HL-60 (cell line): ENCODE data around the gene HYAL1.

ENCODE experiments used
- TF ChIP-seq, protein P1 (sequence below): IDR thresholded peaks from one replicate; pipeline ENCODE4 v1.5.1; 2011; ENCODE audit warnings: low read length, control low read depth, inconsistent platforms; ENCODE audit not compliant: insufficient read depth
- TF ChIP-seq, protein P2 (sequence below): IDR thresholded peaks from 2 replicates; pipeline ENCODE4 v1.6.1; 2012; ENCODE audit warnings: low read depth; ENCODE audit not compliant: insufficient replicate concordance

DNA sequence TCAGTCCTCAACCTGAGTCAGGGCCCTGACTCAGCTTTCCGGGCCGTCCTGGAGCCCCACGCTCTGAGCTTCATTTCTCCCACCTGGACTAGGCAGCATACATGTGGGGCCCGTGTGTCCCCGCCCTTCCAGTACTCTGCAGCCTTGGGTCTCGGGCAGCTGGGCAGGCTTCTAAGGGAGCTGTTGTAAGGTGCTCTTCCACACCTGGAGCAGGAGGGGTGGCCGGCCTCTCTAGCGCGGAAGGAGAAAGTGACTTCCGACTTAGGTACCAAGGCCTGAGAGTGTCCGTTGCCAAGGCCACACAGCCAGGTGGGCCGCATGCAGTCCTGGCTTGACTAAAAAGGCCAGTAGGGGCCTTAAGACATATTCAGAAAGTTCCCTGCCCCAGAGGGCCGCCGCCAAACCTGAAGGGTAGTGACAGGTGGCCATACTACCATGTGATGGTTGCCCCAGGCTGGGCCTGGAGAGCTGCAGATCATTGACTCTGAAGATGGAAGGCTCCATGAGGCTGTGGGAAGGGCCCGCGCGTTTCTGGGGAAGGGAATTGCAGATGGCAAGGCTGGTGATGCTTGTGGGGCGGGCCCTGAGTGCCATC lies 43.8 kb downstream of the HYAL1 start:
- TF ChIP-seq, protein P1, sequence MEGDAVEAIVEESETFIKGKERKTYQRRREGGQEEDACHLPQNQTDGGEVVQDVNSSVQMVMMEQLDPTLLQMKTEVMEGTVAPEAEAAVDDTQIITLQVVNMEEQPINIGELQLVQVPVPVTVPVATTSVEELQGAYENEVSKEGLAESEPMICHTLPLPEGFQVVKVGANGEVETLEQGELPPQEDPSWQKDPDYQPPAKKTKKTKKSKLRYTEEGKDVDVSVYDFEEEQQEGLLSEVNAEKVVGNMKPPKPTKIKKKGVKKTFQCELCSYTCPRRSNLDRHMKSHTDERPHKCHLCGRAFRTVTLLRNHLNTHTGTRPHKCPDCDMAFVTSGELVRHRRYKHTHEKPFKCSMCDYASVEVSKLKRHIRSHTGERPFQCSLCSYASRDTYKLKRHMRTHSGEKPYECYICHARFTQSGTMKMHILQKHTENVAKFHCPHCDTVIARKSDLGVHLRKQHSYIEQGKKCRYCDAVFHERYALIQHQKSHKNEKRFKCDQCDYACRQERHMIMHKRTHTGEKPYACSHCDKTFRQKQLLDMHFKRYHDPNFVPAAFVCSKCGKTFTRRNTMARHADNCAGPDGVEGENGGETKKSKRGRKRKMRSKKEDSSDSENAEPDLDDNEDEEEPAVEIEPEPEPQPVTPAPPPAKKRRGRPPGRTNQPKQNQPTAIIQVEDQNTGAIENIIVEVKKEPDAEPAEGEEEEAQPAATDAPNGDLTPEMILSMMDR: no peak
- TF ChIP-seq, protein P2, sequence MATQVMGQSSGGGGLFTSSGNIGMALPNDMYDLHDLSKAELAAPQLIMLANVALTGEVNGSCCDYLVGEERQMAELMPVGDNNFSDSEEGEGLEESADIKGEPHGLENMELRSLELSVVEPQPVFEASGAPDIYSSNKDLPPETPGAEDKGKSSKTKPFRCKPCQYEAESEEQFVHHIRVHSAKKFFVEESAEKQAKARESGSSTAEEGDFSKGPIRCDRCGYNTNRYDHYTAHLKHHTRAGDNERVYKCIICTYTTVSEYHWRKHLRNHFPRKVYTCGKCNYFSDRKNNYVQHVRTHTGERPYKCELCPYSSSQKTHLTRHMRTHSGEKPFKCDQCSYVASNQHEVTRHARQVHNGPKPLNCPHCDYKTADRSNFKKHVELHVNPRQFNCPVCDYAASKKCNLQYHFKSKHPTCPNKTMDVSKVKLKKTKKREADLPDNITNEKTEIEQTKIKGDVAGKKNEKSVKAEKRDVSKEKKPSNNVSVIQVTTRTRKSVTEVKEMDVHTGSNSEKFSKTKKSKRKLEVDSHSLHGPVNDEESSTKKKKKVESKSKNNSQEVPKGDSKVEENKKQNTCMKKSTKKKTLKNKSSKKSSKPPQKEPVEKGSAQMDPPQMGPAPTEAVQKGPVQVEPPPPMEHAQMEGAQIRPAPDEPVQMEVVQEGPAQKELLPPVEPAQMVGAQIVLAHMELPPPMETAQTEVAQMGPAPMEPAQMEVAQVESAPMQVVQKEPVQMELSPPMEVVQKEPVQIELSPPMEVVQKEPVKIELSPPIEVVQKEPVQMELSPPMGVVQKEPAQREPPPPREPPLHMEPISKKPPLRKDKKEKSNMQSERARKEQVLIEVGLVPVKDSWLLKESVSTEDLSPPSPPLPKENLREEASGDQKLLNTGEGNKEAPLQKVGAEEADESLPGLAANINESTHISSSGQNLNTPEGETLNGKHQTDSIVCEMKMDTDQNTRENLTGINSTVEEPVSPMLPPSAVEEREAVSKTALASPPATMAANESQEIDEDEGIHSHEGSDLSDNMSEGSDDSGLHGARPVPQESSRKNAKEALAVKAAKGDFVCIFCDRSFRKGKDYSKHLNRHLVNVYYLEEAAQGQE: no peak
